ENCODE results near the gene SUPT6H. TPM values are rescaled to one million over a fixed set of nuclear protein-coding genes. Genes with fewer than 3 reads are reported as not detected.
"Not testable (repeated sequence)": the region's sequence is repeated elsewhere in the genome, so short reads cannot be mapped to it uniquely, and the experiment has no call there.

The SUPT6H gene
- polyA plus RNA-seq, 6 donors from 2014 or later, result 4.6 to 19.5 (median 7.4) TPM

DNA sequence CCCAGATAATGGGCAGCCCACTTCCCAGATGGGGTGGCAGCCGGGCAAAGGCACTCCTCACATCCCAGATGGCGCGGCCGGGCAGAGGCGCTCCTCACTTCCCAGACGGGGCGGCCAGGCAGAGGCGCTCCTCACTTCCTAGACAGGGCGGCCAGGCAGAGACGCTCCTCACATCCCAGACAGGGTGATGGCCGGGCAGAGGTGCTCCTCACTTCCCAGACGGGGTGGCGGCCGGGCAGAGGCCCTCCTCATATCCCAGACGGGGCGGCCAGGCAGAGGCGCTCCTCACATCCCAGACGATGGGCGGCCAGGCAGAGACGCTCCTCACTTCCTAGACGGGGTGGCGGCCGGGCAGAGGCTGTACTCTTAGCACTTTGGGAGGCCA is 2.5 kb upstream of the SUPT6H start:
- not testable (repeated sequence) for H3K27me3 Mint-ChIP-seq; ATAC-seq (ENCODE audit: low read depth in 2 of 2); H3K36me3 Mint-ChIP-seq; H3K27ac Mint-ChIP-seq; DNase-seq; H3K9me3 Mint-ChIP-seq
- Mint-ChIP-seq H3K4me3 (peak overlapping the region in 3 of 8 donors; percentile 53 to 98 (median 95)), H3K4me1 (peaks cover 38 to 51% (median 50%) of the 10 kb centered on the region in 3 donors)

DNA sequence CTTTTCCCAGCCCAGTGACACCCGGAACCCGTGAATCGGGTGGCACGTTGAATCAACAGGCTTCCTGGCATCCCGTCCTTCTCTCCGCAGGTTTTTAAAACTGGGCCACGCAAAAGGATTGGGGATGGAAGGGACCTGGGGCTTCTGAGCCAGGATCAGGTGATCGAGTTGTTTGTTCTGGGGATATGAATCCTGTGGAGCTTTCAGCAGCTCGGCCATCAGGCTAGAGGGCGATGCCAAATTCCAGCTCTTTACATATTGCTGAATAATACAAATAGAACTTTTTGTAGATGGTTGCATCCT is 473 bp downstream of the SUPT6H start:
- Mint-ChIP-seq H3K9me3 (no peaks in the 10 kb centered on the region), H3K4me3 (peak overlapping the region; percentile 95 to 100 (median 98)), H3K36me3 (peaks cover 4 to 8% of the 10 kb centered on the region in 2 donors), H3K27ac (peak overlapping the region; percentile 99 to 100 (median 100)), H3K4me1 (peaks cover 50 to 64% (median 59%) of the 10 kb centered on the region in 3 donors), H3K27me3 (no peaks in the 10 kb centered on the region)
- ATAC-seq (ENCODE audit: low read depth in 2 of 2), result no peak
- DNase-seq, result no peak

DNA sequence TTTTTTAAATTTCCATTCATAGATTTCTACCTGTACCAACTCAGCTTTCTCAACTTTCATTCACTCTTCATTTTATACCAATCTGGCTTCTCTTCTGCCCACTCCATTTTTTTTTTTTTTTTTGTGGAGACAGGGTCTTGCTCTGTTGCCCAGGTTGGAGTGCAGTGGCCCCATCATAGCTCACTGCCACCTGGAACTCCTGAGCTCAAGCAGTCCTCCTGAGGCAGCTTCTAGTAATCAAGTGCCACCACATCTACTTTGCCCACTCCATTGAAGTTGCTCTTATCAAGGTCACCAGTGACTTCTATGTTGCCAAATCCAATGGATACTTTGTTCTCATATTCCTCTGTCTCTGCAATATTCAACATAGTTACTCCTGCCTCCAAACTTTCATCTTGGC is 1.7 kb downstream of the SUPT6H start:
- Mint-ChIP-seq H3K4me3 (peak overlapping the region in 7 of 8 donors; percentile 61 to 100 (median 98)), H3K27me3 (no peaks in the 10 kb centered on the region), H3K9me3 (no peaks in the 10 kb centered on the region), H3K27ac (peak overlapping the region; percentile 82 to 100 (median 100)), H3K36me3 (no peaks in the 10 kb centered on the region), H3K4me1 (peaks cover 59 to 71% (median 70%) of the 10 kb centered on the region in 3 donors)
- DNase-seq, result no peak
- no peak for ATAC-seq (ENCODE audit: low read depth in 2 of 2)

DNA sequence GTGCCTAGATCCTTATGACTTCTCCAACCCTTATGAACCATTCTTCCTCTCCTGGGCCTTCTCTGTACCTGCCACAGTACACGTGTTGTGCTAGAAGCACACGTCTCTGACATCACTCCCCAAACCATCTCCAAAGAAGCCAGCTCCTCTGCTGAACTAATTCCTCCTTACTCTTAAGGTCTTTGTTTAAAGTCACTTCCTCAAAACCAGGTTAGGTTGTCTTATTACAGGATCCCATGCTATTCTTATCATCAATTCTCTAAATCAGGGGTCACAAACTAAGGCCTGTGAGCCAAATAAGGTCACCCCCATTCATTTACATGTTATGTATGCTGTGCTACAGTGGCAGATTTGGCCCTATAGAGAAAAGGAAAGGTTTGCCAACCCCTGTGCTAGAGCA is 4.0 kb downstream of the SUPT6H start:
- Mint-ChIP-seq H3K27ac (peak overlapping the region in 2 of 6 donors; percentile 24 to 34), H3K4me1 (peaks cover 46 to 59% (median 56%) of the 10 kb centered on the region in 3 donors), H3K9me3 (no peaks in the 10 kb centered on the region), H3K36me3 (peaks cover 2% of the 10 kb centered on the region in 2 donors), H3K4me3 (peak overlapping the region in 1 of 8 donors; percentile 98), H3K27me3 (no peaks in the 10 kb centered on the region)
- no peak for DNase-seq
- ATAC-seq (ENCODE audit: low read depth in 2 of 2), result no peak

DNA sequence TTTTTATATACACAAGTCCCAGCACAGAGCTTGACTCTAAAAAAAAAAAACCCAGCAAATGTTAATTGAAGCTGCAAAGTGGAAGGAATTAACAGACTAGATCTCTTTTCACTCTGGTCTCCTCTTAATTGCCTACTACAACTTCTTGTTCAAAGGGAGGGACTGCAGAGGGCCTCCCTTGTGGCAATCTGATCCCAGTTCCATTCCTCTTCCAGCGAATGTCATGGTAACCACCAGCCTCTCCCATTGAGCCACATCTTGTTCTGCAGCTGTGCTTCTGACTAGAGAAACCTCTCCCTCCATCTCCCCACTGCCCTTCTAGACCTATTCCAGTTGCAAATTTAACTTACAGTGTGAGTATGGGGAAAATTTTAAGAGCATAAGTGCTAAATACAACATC is 5.9 kb downstream of the SUPT6H start:
- Mint-ChIP-seq H3K27me3 (no peaks in the 10 kb centered on the region), H3K36me3 (peaks cover 6 to 9% of the 10 kb centered on the region in 2 donors), H3K4me3 (peak overlapping the region in 1 of 8 donors; percentile 28), H3K9me3 (no peaks in the 10 kb centered on the region), H3K4me1 (peaks cover 38 to 44% (median 41%) of the 10 kb centered on the region in 3 donors), H3K27ac (peak overlapping the region in 1 of 6 donors; percentile 11)
- DNase-seq (no peak), ATAC-seq (ENCODE audit: low read depth in 2 of 2) (no peak)

DNA sequence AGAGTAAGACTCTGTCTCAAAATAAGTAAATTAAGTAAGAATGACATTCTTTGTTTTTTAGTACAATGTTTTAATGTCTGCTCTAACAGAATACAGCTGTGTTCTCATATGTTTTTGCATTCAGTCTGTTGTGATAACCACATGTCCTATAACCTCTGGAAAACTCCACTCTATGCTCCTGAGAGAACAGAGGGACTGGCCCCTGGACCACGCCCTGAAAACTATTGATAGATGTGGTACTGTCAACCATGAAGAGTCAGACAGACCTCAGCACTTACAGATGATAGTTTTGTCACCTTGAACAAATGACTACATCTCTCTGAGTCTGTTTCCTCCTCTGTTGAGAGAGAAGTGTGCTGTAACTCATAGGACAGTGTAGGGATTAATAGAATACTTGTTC is 7.9 kb downstream of the SUPT6H start:
- Mint-ChIP-seq H3K27me3 (no peaks in the 10 kb centered on the region), H3K36me3 (peaks cover 22 to 26% of the 10 kb centered on the region in 2 donors), H3K9me3 (no peaks in the 10 kb centered on the region), H3K4me3 (peak overlapping the region in 1 of 8 donors; percentile 15), H3K27ac (no peak overlapping the region), H3K4me1 (peaks cover 20 to 28% (median 21%) of the 10 kb centered on the region in 3 donors)
- ATAC-seq (ENCODE audit: low read depth in 2 of 2) (no peak), DNase-seq (no peak)

DNA sequence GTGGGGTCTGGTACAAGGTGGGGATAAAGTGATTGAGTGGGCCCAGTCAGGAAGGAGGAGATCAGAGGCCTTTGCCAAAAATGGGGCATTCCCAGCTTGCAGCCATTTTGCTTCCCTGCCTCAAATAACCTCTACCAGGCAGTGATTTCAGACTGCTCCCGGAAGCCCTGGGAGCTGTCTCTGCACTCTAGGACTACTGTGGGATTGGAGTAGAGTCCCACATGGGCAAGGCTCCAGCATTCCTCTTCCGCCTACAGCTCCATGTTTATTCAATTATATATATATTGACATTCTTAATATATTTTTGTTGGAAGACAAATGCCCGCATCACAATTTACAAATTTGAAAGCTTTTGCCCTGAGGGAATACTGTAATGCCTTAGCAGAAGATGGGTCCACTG is 13.5 kb downstream of the SUPT6H start:
- H3K36me3 Mint-ChIP-seq, result peaks cover 38 to 39% of the 10 kb centered on the region in 2 donors
- H3K4me3 Mint-ChIP-seq, result no peak overlapping the region

DNA sequence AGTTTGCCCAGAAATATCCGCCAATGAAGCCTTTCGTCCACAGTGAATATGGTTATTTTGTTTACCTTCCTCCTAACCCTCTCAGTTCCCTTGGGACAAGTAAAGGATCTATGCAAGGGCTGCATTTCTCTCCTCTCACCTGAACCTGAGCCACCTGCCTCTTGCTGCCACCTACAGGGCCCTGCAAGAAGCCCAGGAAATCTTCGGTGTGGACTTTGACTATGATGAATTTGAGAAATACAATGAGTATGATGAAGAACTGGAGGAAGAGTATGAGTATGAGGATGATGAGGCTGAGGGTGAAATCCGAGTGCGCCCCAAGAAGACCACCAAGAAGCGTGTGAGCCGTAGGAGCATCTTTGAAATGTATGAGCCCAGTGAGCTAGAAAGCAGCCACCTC is 14.0 kb downstream of the SUPT6H start:
- DNase-seq, result peak; percentile 8
- H3K27me3 Mint-ChIP-seq, result no peaks in the 10 kb centered on the region

More for the DNA sequence above, 13.5 kb downstream of the SUPT6H start:
- peak overlapping the region in 1 of 6 donors; percentile 8 for H3K27ac Mint-ChIP-seq
- peaks cover 0 to 5% (median 0%) of the 10 kb centered on the region in 3 donors for H3K4me1 Mint-ChIP-seq
- no peak for ATAC-seq (ENCODE audit: low read depth in 2 of 2)
- no peaks in the 10 kb centered on the region for H3K9me3 Mint-ChIP-seq
- H3K27me3 Mint-ChIP-seq, result no peaks in the 10 kb centered on the region
- no peak for DNase-seq

DNA sequence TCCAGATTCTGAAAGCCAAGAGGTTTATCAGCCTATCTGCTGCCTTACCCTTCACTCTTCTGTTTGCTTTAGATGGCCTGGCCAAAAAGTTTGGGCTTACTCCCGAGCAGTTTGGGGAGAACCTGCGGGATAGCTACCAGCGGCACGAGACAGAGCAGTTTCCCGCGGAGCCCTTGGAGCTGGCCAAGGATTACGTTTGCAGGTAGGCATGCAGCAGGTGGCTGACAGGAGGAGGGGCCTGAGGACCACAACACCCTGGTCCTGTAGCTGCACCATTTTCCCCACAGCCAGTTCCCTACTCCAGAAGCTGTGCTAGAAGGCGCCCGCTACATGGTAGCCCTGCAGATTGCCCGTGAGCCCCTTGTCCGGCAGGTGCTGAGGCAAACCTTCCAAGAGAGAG is 20.6 kb downstream of the SUPT6H start:
- no peak overlapping the region for H3K27ac Mint-ChIP-seq

More for the DNA sequence above, 14.0 kb downstream of the SUPT6H start:
- ATAC-seq (ENCODE audit: low read depth in 2 of 2), result no peak
- H3K36me3 Mint-ChIP-seq, result peaks cover 36 to 40% of the 10 kb centered on the region in 2 donors
- peaks cover 0 to 5% (median 0%) of the 10 kb centered on the region in 3 donors for H3K4me1 Mint-ChIP-seq
- no peaks in the 10 kb centered on the region for H3K9me3 Mint-ChIP-seq
- H3K27ac Mint-ChIP-seq, result peak overlapping the region in 1 of 6 donors; percentile 8
- H3K4me3 Mint-ChIP-seq, result no peak overlapping the region

DNA sequence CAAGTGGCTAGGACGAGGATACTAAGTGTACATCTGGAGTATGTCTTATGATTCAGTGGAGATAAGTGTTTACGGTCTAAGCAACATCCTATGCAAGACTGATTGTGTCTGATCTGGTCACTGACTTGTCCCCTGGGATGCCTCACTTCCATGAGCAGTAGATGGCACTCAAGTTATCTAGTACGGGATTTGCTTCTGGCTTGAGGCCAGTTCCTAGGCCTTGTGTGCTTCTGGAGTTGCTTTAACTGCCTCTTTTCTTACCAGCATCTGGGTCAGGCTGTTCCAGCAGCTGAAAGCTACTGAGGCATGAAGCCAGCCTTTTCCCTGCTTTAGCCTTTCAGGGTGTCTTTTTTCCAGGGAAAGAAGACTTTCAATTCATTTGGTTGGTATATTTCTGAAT is 23.0 kb downstream of the SUPT6H start:
- H3K9me3 Mint-ChIP-seq, result peaks cover 0 to 2% (median 0%) of the 10 kb centered on the region in 7 donors
- H3K27me3 Mint-ChIP-seq, result no peaks in the 10 kb centered on the region
- no peaks in the 10 kb centered on the region for H3K4me1 Mint-ChIP-seq
- DNase-seq (no peak), ATAC-seq (ENCODE audit: low read depth in 2 of 2) (no peak)
- H3K36me3 Mint-ChIP-seq, result peaks cover 39 to 45% of the 10 kb centered on the region in 2 donors
- H3K4me3 Mint-ChIP-seq, result no peak overlapping the region
- H3K27ac Mint-ChIP-seq, result peak overlapping the region in 1 of 6 donors; percentile 29

More for the DNA sequence above, 20.6 kb downstream of the SUPT6H start:
- no peaks in the 10 kb centered on the region for H3K9me3 Mint-ChIP-seq
- ATAC-seq (ENCODE audit: low read depth in 2 of 2) (no peak), DNase-seq (no peak)
- H3K4me1 Mint-ChIP-seq, result no peaks in the 10 kb centered on the region
- peaks cover 23 to 37% of the 10 kb centered on the region in 2 donors for H3K36me3 Mint-ChIP-seq
- H3K4me3 Mint-ChIP-seq, result no peak overlapping the region
- no peaks in the 10 kb centered on the region for H3K27me3 Mint-ChIP-seq

DNA sequence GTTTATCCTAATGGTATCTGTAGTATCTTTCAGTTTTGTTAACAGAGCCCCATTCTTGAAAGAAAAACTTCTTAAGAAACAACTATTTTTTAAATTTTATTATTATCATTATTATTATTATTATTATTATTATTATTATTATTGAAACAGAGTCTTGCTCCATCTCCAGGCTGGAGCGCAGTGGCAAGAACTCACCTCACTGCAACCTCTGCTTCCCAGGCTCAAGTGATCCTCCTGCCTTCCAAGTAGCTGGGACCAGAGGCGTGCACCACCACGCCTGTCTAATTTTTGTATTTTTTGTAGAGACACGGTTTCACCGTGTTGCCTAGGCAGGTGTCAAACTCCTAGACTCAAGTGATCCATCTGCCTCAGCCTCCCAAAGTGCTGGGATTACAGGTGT is 23.4 kb downstream of the SUPT6H start:
- peaks cover 39 to 45% of the 10 kb centered on the region in 2 donors for H3K36me3 Mint-ChIP-seq
- H3K4me1 Mint-ChIP-seq, result no peaks in the 10 kb centered on the region
- H3K27ac Mint-ChIP-seq, result no peak overlapping the region
- H3K4me3 Mint-ChIP-seq, result no peak overlapping the region
- no peaks in the 10 kb centered on the region for H3K27me3 Mint-ChIP-seq
- DNase-seq (no peak), ATAC-seq (ENCODE audit: low read depth in 2 of 2) (no peak)
- peaks cover 0 to 2% (median 0%) of the 10 kb centered on the region in 7 donors for H3K9me3 Mint-ChIP-seq

DNA sequence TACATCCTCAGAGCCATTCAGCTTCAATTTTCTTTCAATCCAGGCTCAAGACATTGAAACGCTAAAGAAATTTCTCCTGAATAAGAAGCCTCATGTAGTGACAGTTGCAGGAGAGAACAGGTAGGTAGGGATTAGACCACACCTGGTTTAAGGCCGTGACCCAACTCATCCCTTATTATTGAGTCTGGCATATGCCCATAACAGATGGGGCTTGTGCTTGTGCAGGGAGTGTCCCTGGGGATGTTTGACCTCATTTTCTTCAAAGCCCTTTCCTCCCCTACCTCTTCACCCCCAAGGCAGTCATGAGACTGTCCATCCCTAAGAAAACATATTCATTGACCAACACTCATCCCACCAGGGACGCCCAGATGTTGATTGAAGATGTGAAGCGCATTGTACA is 24.3 kb downstream of the SUPT6H start:
- no peaks in the 10 kb centered on the region for H3K4me1 Mint-ChIP-seq
- H3K9me3 Mint-ChIP-seq, result peaks cover 0 to 2% (median 0%) of the 10 kb centered on the region in 7 donors
- no peak overlapping the region for H3K27ac Mint-ChIP-seq
- no peaks in the 10 kb centered on the region for H3K27me3 Mint-ChIP-seq
- H3K36me3 Mint-ChIP-seq, result peaks cover 39% of the 10 kb centered on the region in 2 donors
- H3K4me3 Mint-ChIP-seq, result no peak overlapping the region
- DNase-seq (no peak), ATAC-seq (ENCODE audit: low read depth in 2 of 2) (no peak)

DNA sequence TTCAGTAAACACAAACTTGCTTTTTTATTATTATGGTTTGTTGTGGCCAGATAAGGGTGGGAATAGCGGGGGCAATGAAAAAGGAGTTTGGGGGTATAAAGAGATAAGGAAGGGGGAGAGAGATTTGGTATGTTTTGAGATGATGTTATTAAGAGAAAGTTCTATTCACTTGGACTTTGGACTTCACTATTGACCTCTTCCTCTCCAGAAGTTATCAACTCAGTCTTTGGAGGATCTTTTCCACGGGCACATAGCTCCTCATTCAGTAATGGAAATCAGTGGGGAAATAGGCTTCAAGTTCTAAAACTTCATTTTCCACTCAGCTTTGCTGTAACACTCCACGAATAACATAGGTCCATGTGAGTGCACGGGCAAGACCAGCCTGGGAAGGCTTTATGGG is 26.5 kb downstream of the SUPT6H start:
- DNase-seq (no peak), ATAC-seq (ENCODE audit: low read depth in 2 of 2) (no peak)
- Mint-ChIP-seq H3K27ac (no peak overlapping the region), H3K9me3 (peaks cover 0 to 2% (median 0%) of the 10 kb centered on the region in 7 donors), H3K36me3 (peaks cover 31% of the 10 kb centered on the region in 2 donors), H3K27me3 (no peaks in the 10 kb centered on the region), H3K4me3 (no peak overlapping the region), H3K4me1 (no peaks in the 10 kb centered on the region)

DNA sequence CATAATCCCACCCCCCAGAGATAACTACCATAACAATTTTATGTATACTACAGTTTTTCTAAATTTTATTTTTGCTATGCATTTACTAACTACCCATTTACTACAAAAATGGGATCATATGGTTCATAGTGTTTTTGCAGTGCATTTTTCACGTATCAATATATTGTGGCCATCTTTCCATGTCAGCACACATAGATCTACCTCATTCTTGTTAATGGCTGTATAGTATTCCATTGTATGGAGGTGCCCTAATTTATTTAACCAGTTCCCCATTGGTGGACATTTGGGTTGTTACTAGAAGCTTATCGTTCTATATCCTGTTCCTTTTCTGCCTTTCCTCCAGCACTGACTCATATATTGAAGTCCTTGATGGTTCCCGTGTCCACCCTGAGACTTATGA is 27.0 kb downstream of the SUPT6H start:
- Mint-ChIP-seq H3K36me3 (peaks cover 27 to 31% of the 10 kb centered on the region in 2 donors), H3K27me3 (no peaks in the 10 kb centered on the region), H3K4me1 (no peaks in the 10 kb centered on the region), H3K4me3 (no peak overlapping the region), H3K9me3 (peaks cover 0 to 2% (median 0%) of the 10 kb centered on the region in 7 donors), H3K27ac (no peak overlapping the region)
- ATAC-seq (ENCODE audit: low read depth in 2 of 2), result no peak
- DNase-seq, result no peak

Data from naive B cell (primary cell).